Endothelial cell of umbilical vein (primary cell): ENCODE data around the gene DHRS4. TPM values are rescaled to one million over a fixed set of nuclear protein-coding genes. Genes with fewer than 3 reads are reported as not detected.

Experiments
- BruUV-seq: library from RNA; stranded (reverse); fragments of 400-500 nt; replicated peaks from 2 replicates; lab custom pipeline; 2021; lab: Mats Ljungman, UMichigan
- CTCF ChIA-PET: fragments of 300-600, 350-600 bp; sonication (Branson Sonifier 250); formaldehyde crosslinking; loops from one replicate; lab custom pipeline; 2021; ENCODE audit warnings: antibody characterized with exemption, inconsistent platforms; lab: Charles Lee
- POLR2A ChIA-PET: fragments of 300-600, 350-600 bp; sonication (Branson Sonifier 250); formaldehyde crosslinking; loops from one replicate; lab custom pipeline; 2021; ENCODE audit warnings: antibody characterized with exemption, inconsistent platforms; lab: Charles Lee
- DNase-seq: peaks from one replicate; pipeline ENCODE4 v3.0.0-alpha.2; 2011; ENCODE audit warnings: low read depth, low spot score
- FAIRE-seq: peaks from 2 replicates; lab custom pipeline; 2011; peaks lifted over from hg19 to GRCh38; lab: Jason Lieb, UNC
- H2AFZ ChIP-seq: 2 replicates; pipeline ENCODE4 v1.6.0; 2012; ENCODE audit warnings: low read depth, low read length, control low read depth, inconsistent platforms
- H3K27ac ChIP-seq: 2 replicates; pipeline ENCODE4 v1.5.1; 2011; ENCODE audit warnings: low read depth, mild to moderate bottlenecking, control low read depth, low read length, moderate library complexity; ENCODE audit not compliant: insufficient read depth
- H3K27me3 ChIP-seq, 2 experiments: 2 replicates each; pipeline versions ENCODE4 v1.6.0 to v1.6.1; 2011; ENCODE audit warnings: low read length in 2 of 2, mixed read lengths in 1 of 2; ENCODE audit not compliant: control insufficient read depth in 2 of 2, insufficient read depth in 2 of 2
- H3K36me3 ChIP-seq, 2 experiments: 2 replicates in 1 of 2; 3 replicates in 1 of 2; pipeline ENCODE4 v1.5.1; 2011; ENCODE audit warnings: low read length in 2 of 2, mild to moderate bottlenecking in 1 of 2, moderate library complexity in 1 of 2; ENCODE audit not compliant: control insufficient read depth in 2 of 2, insufficient read depth in 2 of 2; ENCODE audit errors: extremely low read depth in 1 of 2
- H3K4me1 ChIP-seq: 3 replicates; pipeline ENCODE4 v1.5.1; 2011; ENCODE audit warnings: mild to moderate bottlenecking, low read length; ENCODE audit not compliant: control insufficient read depth, insufficient read depth; ENCODE audit errors: extremely low read depth
- H3K4me2 ChIP-seq: 2 replicates; pipeline ENCODE4 v1.6.1; 2011; ENCODE audit warnings: low read length, control low read depth, mixed read lengths; ENCODE audit not compliant: insufficient read depth
- H3K4me3 ChIP-seq, 3 experiments: fragments of 200-600 bp in 1 of 3; sonication (generic), shearing (Covaris generic) in 1 of 3; replicated peaks in 1 of 3; 2 replicates each; pipeline ENCODE4 v1.5.1; 2011 to 2016; ENCODE audit warnings: control low read depth in 3 of 3, low read length in 3 of 3, mild to moderate bottlenecking in 2 of 3, inconsistent platforms in 1 of 3, low read depth in 1 of 3, moderate library complexity in 1 of 3; ENCODE audit not compliant: insufficient read depth in 1 of 3
- H3K79me2 ChIP-seq: 2 replicates; pipeline ENCODE4 v1.6.0; 2012; ENCODE audit warnings: low read length, inconsistent platforms; ENCODE audit not compliant: control insufficient read depth, insufficient read depth
- H3K9ac ChIP-seq: replicated peaks from 2 replicates; pipeline ENCODE3; 2011; ENCODE audit warnings: low read length, control low read depth; ENCODE audit not compliant: insufficient read depth; ENCODE audit errors: extremely low read depth
- H3K9me1 ChIP-seq: replicated peaks from 3 replicates; pipeline ENCODE4 v1.6.0; 2011; ENCODE audit warnings: mild to moderate bottlenecking, low read length; ENCODE audit not compliant: control insufficient read depth, insufficient read depth; ENCODE audit errors: extremely low read depth
- H3K9me3 ChIP-seq: replicated peaks from 2 replicates; pipeline ENCODE4 v1.5.1; 2012; ENCODE audit warnings: low read length, inconsistent platforms; ENCODE audit not compliant: control insufficient read depth, insufficient read depth
- H4K20me1 ChIP-seq: replicated peaks from 2 replicates; pipeline ENCODE3; 2011; ENCODE audit warnings: mild to moderate bottlenecking, low read length; ENCODE audit not compliant: control insufficient read depth, insufficient read depth; ENCODE audit errors: extremely low read depth
- CTCF ChIP-seq, 2 donors: IDR thresholded peaks; 1 replicate in 1 of 2; 2 replicates in 1 of 2; pipeline ENCODE4 v1.5.1; 2011; ENCODE audit warnings: low read length in 2 of 2, mild to moderate bottlenecking in 2 of 2, moderate library complexity in 2 of 2, control low read depth in 1 of 2, inconsistent platforms in 1 of 2, low read depth in 1 of 2; ENCODE audit not compliant: insufficient read depth in 1 of 2; ENCODE audit errors: extremely low read depth in 1 of 2
- EZH2 ChIP-seq: IDR thresholded peaks from 2 replicates; pipeline ENCODE4 v1.6.1; 2012; ENCODE audit warnings: borderline replicate concordance, low read depth, mild to moderate bottlenecking, moderate library complexity, low read length, inconsistent platforms; ENCODE audit not compliant: severe bottlenecking
- FOS ChIP-seq: IDR thresholded peaks from 2 replicates; pipeline ENCODE4 v1.6.1; 2011; ENCODE audit warnings: mild to moderate bottlenecking, low read length, moderate library complexity, borderline replicate concordance; ENCODE audit not compliant: insufficient read depth
- GATA2 ChIP-seq: IDR thresholded peaks from 2 replicates; pipeline ENCODE4 v1.7.0; 2011; ENCODE audit warnings: low read depth, mild to moderate bottlenecking, moderate library complexity, mixed read lengths, low read length; ENCODE audit not compliant: insufficient read length, insufficient read depth
- JUN ChIP-seq: IDR thresholded peaks from 2 replicates; pipeline ENCODE4 v1.6.1; 2011; ENCODE audit warnings: borderline replicate concordance, low read depth; ENCODE audit not compliant: insufficient read length, insufficient read depth
- MAX ChIP-seq: IDR thresholded peaks from 2 replicates; pipeline ENCODE4 v1.6.1; 2011; ENCODE audit not compliant: insufficient read depth, insufficient read length
- MYC ChIP-seq: IDR thresholded peaks from one replicate; pipeline ENCODE4 v1.6.1; 2011; ENCODE audit warnings: mild to moderate bottlenecking, low read depth, low read length
- POLR2A ChIP-seq: IDR thresholded peaks from 2 replicates; pipeline ENCODE4 v1.6.1; 2012; ENCODE audit warnings: low read depth, mild to moderate bottlenecking, control low read depth, low read length
- POLR2AphosphoS5 ChIP-seq: IDR thresholded peaks from 2 replicates; pipeline ENCODE4 v1.6.1; 2012; ENCODE audit warnings: low read depth, mild to moderate bottlenecking, control low read depth, low read length, moderate library complexity; ENCODE audit not compliant: insufficient read depth
- dilution Hi-C: fragments of 300-500 bp; cut with MboI; formaldehyde crosslinking; loops from one replicate; pipeline ENCODE4 v1.15.0; 2019; ENCODE audit warnings: low sequenced_read_pairs; ENCODE audit not compliant: extremely low pct_ligation_motif_present
- intact Hi-C: fragments of 100-400 bp; cut with micrococcal nuclease; formaldehyde crosslinking; loops from one replicate; pipeline ENCODE4 v1.10.0; 2022
- polyA plus RNA-seq, 4 experiments: library from polyadenylated mRNA; depleted of rRNA in 3 of 4; stranded (reverse) in 3 of 4; unstranded in 1 of 4; fragments of >200 nt; gene quantifications; 2 replicates each; pipeline versions ENCODE4 v1.2.1 to v1.2.3, GENCODE V29; 2011 to 2012; ENCODE audit warnings: missing spikeins in 1 of 4
- total RNA-seq: library from RNA; stranded (reverse); gene quantifications from 2 replicates; pipeline ENCODE4 v1.2.3, GENCODE V29; 2021

DHRS4 gene
- total and polyA plus RNA-seq, 2 donors (not counting 3 experiments of a cell fraction or from before 2014, with no cell fraction given), result 19.2 to 32.0 TPM

GRCh38 chr14:23941669-23942068 lies 11.9 kb upstream of the DHRS4 start:
- intact Hi-C loops, result no loop called here
- TF ChIP-seq JUN, result no peak
- no peak for TF ChIP-seq MYC
- no peak for TF ChIP-seq EZH2
- no peak for TF ChIP-seq POLR2AphosphoS5
- no peak for TF ChIP-seq GATA2
- no peak for TF ChIP-seq POLR2A
- no peak for TF ChIP-seq CTCF (IDR thresholded peaks at IDR 0.05; ENCODE audit: extremely low read depth in 1 of 2, insufficient read depth in 1 of 2, low read depth in 1 of 2, low read length in 2 of 2)
- TF ChIP-seq FOS, result no peak
- TF ChIP-seq MAX, result no peak
- Histone ChIP-seq H3K79me2 (no peaks in the 10 kb centered on the region), H4K20me1 (no peaks in the 10 kb centered on the region), H3K27ac (no peak overlapping the region), H3K4me1 (no peaks in the 10 kb centered on the region), H3K4me3 (no peak overlapping the region), H3K9ac (no peak overlapping the region), H3K27me3 (no peaks in the 10 kb centered on the region), H3K4me2 (no peak overlapping the region), H3K9me3 (no peaks in the 10 kb centered on the region), H3K9me1 (no peaks in the 10 kb centered on the region), H3K36me3 (no peaks in the 10 kb centered on the region), H2AFZ (no peak overlapping the region)
- dilution Hi-C loops, result no loop called here
- FAIRE-seq (no peak), DNase-seq (no peak)
- no TSS peak for BruUV-seq
- POLR2A ChIA-PET, result no interaction called here
- CTCF ChIA-PET, result interaction anchor here (1.2 kb wide), 1 partner anchor 11 kb away, joined by 3 read pairs; no protein-coding TSS in a partner anchor
